NCI-H146 (cell line): ENCODE results near the gene TRAF3IP1.

ENCODE experiments used
- DNase-seq: peaks from one replicate; lab custom pipeline; 2025; lab: John Stamatoyannopoulos, UW

The TRAF3IP1 gene

DNA sequence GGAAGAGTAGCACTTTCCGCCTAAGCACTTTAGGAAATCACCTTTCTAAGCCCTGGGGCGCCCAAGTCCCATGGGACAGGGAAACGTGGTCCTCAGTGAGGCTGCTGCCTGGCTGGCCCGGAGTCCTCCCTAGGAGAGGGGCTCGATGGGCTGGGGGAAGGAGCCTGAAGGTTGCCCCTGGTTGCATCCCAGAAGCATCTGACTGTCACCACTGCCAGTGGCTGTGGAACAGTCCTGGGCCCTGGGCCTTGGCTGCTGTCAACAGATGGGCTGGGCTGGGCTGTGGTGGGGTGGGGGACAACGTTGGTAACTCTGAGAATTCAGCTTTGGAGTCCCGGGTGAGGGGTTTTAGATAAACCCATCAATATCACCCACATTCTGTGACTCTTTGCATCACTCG is 128.9 kb downstream of the TRAF3IP1 start:
- no peak for DNase-seq

- no peak for DNase-seq
These were observed 129.6 kb downstream of the TRAF3IP1 start for GRCh38 chr2:238449909-238450417.

GRCh38 chr2:238450440-238450861 is 130.1 kb downstream of the TRAF3IP1 start:
- DNase-seq, result no peak
